ENCODE results near the gene SH3RF3. TPM values are rescaled to one million over a fixed set of nuclear protein-coding genes. Genes with fewer than 3 reads are reported as not detected.

Gene SH3RF3
- polyA plus RNA-seq, 1 of the 3 experiments (the other 2 are of a cell fraction): 1.9 TPM

GRCh38 chr2:109521233-109522062, 392.4 kb downstream of the SH3RF3 start:
- POLR2A ChIA-PET: no interaction called here
- CTCF ChIA-PET: interaction anchor here (0.9 to 1.3 kb wide), 3 partner anchors 11 to 214 kb away, joined by 3 to 4 read pairs (median 4); no protein-coding TSS in a partner anchor
- no peak for DNase-seq

More at GRCh38 chr2:109521233-109522062, 392.4 kb downstream of the SH3RF3 start:
- Histone ChIP-seq H3K4me3 (ENCODE audit: low read depth in 2 of 2, low read length in 1 of 2) (no peak overlapping the region), H3K9me3 (no peaks in the 10 kb centered on the region), H3K4me2 (no peak overlapping the region), H3K9me2 (no peaks in the 10 kb centered on the region), H3K27me3 (ENCODE audit: insufficient read depth) (no peaks in the 10 kb centered on the region), H3K36me3 (replicated peaks in 1 of 2; ENCODE audit: control insufficient read depth in 1 of 2, insufficient read depth in 2 of 2, low read length in 1 of 2) (no peaks in the 10 kb centered on the region), H3K9ac (no peak overlapping the region), H3K4me1 (ENCODE audit: control insufficient read depth in 1 of 2, insufficient read depth in 2 of 2, low read depth in 1 of 2, low read length in 1 of 2) (no peaks in the 10 kb centered on the region), H2AFZ (ENCODE audit: low read depth) (no peak overlapping the region), H4K20me1 (ENCODE audit: insufficient read depth) (no peaks in the 10 kb centered on the region), H3F3A (replicated peaks; ENCODE audit: insufficient read depth) (no peaks in the 10 kb centered on the region), H3K27ac (ENCODE audit: low read depth in 2 of 2, low read length in 1 of 2) (no peak overlapping the region), H3K79me2 (ENCODE audit: insufficient read depth) (no peaks in the 10 kb centered on the region)
- TF ChIP-seq SMC3 (IDR thresholded peaks at IDR 0.05; ENCODE audit: low read depth, low read length) (no peak), TAF1 (IDR thresholded peaks at IDR 0.05; ENCODE audit: borderline replicate concordance, low read depth, low read length) (no peak), RFX5 (IDR thresholded peaks at IDR 0.05; ENCODE audit: low read length) (no peak), MAX (IDR thresholded peaks at IDR 0.05; ENCODE audit: low read depth) (no peak), PBX3 (IDR thresholded peaks at IDR 0.05) (no peak), CTCF (IDR thresholded peaks at IDR 0.05) (no peak), NFIC (IDR thresholded peaks at IDR 0.05; ENCODE audit: borderline replicate concordance) (no peak), FOXM1 (IDR thresholded peaks at IDR 0.05; ENCODE audit: low read depth) (no peak), NRF1 (IDR thresholded peaks at IDR 0.05; ENCODE audit: low read depth, low read length) (no peak), EP300 (IDR thresholded peaks at IDR 0.05; ENCODE audit: borderline replicate concordance in 1 of 2, low read depth in 1 of 2, low read length in 1 of 2) (no peak), ZBTB33 (IDR thresholded peaks at IDR 0.05; ENCODE audit: borderline replicate concordance, low read depth) (no peak), SIN3A (IDR thresholded peaks at IDR 0.05; ENCODE audit: borderline replicate concordance, low read depth, low read length) (no peak), JUND (IDR thresholded peaks at IDR 0.05) (no peak), RXRA (IDR thresholded peaks at IDR 0.05; ENCODE audit: borderline replicate concordance, low read depth) (no peak), REST (IDR thresholded peaks at IDR 0.05; ENCODE audit: low read depth, low read length) (no peak)
- 72% methylated on average over 18 of the region's 20 CpGs for WGBS (ENCODE audit: low lambda C conversion rate)

All from SK-N-SH (cell line).